Measurements from ENCODE around the gene AK5. TPM values are rescaled to one million over a fixed set of nuclear protein-coding genes. Genes with fewer than 3 reads are reported as not detected.

AK5 gene
- 6.8 and 8.0 TPM in 2 replicates for total RNA-seq

GRCh38 chr1:77281491-77282186 lies at the start of gene AK5:
Gene AK5, plus strand, starts transcription at chr1:77282019. Its CDS starts 295 bp downstream, at chr1:77282314.

Other genes starting within 250 kb of the AK5 start
- gene PIGK, start 62.6 kb upstream of the AK5 start, total RNA-seq = 17.2 and 17.8 TPM in 2 replicates